ENCODE data around the gene GHRHR.

GHRHR gene

DNA sequence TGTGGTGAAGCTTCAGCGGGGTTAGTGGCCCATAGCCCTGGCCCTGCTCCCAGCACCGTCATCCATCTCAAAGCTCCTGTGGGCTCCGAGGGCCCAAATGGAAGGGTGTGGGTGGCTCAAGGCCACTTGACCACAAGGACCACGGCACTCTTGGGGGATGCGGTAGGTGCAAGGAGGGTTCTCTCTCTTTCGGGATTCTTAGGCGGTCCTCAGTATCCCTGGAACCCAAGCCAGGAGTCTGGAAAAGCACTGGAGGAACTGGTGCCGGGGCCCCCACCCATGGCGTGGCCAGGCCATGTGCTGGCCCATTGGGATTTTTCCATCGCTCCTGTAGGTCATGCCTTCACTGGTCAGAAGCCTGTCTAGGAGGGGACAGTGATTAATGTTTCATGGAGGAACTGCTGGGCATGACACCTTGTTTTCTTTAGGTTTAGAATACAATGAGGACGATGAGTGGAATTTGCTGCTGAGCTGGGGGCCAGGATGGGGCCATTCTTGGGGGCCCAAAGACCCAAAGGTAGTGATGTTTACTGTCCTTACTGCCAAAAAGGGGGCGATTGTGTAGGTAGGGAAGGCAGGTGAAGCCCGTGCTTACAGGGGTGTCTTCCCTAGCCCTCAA, 35.4 kb upstream of the GHRHR start:
- DNase-seq (ENCODE audit: low spot score): no peak

DNA sequence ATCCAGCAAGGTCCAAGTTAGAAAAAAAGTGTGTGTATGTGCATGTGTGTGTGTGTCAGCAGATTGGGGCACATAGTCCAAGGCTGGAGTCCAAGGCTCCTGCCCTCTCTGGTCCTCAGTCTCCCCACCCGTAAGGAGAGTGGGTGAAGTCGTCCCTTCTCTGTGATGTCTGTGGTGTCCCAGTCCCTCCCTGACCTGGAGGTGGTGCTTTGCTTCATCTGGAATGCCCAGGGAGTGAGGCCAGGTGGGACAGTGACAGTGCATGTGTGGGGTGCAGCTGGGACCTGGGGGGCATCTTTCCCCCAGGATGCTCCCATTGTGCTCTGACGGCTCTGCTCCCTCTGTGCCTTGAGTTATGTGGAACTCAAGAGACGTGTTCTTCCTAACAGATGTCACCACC, 34.1 kb upstream of the GHRHR start:
- no peak for DNase-seq (ENCODE audit: low spot score)

DNA sequence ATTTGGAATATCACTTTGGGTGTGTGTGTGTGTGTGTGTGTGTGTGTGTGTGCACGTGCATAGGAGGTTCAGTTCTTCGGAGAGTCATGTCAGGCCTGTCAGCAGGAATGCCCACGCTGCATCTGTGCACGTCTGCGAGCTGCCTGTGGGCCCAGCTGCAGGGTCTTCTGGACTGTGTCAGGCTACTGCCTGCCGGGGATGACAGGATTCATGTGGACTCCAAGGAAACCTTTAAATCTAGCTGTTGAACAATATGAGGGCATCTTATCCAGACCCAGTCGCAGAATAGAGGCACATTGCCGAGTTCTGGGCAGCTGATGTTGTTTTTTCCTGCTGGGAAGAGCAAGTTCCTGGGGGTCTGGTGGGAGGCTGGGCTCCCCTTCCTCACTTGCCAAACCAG, 33.1 kb upstream of the GHRHR start:
- no peak for DNase-seq (ENCODE audit: low spot score)

DNA sequence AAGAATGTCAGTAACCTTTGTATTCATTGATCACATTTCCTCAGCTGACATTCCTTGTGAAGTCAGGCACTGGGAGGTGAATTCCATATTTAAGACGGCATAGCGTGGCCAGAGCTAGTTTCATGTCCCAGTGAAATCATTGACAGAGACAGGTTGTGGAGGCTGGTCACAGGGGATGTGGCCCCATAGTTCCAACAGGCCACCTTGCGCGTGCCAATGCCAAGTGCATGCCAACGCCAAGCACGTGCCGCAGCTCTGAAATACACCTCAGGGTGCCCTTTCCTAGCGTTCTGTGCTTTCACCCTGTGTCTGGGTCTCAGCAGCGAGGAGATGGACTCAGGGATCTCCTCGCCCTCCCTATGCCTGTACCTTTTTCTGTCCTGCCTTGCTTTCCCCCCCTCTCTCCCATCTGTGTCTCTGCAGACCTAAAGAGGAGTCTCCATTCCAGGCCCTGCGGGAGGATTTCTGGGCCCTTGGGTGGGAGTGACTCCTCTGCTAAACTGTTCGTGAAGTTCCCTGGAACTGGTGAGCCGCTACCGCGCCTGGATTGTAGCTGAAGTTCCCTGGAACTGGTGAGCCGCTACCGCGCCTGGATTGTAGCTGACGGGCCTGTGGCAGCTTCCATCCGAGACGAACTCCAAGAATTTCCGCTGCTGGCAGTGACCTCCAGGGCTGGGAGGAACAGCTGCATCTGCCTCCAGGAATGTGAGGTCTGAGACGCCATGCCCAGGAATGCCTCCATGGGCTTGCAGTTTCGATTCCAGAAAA, 32.4 kb upstream of the GHRHR start:
- DNase-seq (ENCODE audit: low spot score): no peak

DNA sequence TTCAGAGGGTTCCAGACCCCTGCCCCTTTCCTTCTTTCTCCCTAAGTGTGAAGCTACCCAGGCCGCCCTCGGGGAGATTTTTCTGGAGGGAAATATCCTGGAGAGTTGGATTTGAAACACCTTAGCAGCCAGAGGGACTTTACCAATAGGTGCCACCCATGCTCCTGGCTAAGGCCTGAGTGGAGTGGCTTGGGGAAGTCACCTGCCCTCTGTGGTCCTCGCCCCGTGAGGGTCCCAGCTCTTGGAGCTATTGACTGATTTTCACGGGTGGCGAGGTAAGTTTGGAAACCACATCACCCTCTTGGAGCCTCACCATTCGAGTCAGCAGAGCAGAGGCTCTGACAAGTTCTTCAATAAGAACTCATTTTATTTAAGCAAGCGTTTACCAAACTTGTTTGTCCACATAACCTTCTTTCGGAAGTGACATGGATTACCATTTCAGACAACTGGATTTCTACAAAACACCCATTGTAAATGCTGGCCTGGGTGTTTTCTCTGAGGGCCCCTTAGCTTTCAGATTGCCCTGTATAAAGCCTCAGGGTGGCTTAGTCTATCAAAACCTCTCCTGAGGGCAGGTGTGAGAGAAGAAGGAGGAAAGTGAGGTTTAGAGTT, 31.7 kb upstream of the GHRHR start:
- no peak for DNase-seq (ENCODE audit: low spot score)

DNA sequence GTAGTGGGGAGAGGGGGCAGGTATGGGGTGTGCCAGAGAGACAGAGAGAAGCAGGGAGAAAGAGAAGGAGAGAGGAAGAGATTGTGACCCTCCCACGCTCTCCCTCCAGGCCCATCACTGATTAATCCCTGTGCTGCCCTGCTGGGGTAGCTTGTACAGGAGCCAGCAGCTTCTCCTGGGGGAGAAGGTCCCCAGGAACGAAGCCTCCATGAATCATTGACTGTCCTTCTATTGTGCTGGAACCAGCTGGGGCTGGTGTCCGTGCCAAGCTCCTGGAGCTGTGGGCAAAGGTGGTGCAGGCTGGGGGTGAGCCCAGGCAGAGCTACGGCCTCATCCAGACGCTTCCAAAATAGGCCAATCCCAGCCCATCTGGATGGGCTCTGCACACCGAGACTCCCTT, 31.2 kb upstream of the GHRHR start:
- no peak for DNase-seq (ENCODE audit: low spot score)

DNA sequence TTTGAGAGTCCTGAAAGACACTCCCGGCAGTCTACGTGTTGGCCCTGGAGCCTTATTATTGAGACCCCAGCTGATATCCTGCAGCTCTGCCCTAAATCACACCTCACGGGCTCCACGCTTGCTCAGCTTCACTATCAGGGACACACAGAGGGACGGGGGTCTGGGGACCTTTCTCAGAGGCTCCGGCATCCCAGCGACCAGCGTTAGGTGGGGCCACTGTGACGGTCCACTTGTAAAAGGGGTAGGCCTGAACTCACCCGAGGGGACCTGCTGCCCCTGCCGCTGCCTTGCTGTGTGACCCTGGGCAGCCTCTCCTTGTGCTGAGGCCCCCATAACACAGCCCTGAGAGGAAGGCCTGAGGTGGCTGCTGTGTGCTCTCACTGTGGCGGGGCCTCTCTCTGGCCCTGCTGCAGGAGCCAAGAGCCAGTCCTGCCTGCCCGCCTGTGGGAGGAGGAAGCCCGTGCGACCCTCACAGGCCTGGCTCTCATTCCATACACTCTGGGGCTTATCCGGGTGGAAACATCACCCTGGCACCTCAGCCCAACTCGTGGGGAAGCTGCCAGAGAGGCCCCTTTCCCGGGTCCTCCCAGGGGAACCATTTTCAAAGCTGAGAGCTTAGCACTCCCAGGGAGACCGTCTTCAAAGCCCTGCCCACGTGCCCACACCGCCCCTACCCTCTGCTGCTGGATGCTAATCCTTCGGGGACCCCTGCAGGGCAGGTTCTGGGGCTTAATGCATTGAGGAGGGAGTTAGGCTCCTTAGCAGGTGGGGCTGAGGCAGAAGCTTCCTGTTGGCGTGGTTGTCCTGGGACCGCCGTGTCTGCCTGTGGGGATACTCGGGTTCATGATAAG, 30.4 kb upstream of the GHRHR start:
- no peak for DNase-seq (ENCODE audit: low spot score)

DNA sequence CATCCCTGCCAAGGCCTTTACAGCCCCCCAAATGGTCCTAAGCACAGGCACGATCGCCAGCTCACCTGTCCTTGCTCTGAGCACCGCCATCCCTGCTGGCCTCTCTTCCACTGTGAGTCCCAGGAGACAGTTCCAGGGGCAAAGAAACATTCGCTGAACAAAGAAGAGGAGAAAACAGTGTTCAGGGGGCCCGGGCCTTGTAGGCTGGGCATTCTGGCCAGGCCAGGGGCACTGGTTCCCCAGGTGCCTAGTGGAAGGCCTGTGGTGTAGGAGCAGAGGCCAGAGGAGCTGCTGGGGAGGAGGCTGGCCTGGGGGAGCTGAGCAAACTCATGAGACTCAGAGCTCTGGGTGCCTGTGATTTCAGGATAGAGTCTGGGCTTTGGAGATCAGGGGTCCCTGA, 29.5 kb upstream of the GHRHR start:
- no peak for DNase-seq (ENCODE audit: low spot score)

DNA sequence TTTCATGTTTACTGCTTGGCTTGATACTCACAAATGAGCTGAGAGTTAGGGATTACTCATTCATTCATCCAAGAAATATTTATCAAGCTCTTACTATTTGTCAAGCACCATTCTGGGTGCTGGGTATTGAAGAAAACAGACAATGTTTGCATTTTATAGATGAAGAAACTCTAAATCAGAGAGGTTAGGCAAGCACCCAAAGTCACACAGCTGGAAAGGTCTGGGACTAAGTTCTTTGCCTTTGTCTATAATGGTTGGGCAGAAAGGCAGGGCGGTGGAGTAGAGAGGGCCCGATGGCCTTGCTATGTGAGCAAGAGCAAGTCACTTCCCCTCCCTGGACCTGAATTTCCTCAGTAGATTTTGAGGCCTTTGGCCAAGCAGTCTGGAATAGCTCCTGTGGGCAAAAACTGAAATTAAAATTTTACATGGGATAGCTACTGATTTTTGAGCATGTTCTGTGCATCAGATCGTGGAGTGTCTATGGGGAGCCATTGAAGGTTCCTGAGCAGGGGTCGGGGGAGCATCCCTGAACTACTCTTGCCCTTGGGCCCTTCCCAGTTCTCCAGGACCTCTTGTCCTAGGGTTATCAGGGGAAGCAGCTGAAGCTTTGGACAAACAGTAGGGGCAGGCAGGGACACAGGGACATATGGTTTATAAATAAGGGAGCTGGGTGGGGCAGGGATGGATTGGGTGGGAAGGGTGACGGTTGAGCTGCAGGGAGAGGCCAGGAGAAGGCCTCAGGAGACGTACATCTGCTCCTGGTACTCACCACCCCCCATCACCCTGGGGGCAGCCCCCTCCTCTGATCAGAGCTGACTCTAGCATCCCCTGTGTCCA, 28.8 kb upstream of the GHRHR start:
- DNase-seq (ENCODE audit: low spot score): no peak

DNA sequence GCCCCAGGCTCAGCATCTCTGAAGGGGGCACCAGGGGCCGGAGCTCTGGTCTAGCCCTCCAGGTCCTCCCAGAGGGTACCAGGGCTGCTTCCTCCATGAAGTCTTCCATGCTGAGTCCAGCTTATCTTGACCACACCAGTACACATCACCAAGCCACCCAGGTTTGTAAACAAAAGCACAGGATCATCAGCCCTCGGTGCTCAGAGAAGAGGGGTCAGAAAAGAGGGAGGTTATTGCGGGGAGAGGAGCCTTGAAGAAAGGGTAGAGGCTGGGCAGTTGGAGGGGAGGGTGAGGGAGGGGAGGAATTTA, 28.2 kb upstream of the GHRHR start:
- DNase-seq (ENCODE audit: low spot score): no peak

DNA sequence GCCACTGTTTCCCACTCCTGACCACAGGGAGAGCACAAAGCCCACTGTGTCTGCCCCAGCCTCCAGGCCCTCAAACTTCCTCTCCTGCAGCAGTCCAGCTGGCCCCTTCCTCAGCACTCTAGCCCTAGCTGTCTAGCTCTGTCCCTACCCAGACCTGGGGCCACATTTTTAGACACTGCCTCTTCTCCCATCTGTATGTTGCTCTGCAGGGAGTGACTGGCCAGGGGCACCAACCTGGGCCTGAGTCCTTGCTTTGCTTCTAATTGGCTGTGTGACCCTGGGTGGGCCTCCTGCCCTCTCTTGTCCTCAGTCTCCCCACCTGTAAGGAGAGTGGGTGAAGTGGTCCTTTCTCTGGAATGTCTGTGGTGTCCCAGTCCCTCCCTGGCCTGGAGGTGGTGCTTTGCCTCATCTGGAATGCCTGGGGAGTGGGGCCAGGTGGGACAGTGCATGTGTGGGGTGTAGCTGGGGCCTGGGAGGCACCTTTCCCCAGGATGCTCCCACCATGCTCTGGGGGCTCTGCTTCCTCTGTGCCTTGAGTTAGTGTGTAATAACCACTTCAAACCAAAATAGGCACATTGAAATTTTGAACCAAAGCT, 27.0 kb upstream of the GHRHR start:
- DNase-seq (ENCODE audit: low spot score): no peak

DNA sequence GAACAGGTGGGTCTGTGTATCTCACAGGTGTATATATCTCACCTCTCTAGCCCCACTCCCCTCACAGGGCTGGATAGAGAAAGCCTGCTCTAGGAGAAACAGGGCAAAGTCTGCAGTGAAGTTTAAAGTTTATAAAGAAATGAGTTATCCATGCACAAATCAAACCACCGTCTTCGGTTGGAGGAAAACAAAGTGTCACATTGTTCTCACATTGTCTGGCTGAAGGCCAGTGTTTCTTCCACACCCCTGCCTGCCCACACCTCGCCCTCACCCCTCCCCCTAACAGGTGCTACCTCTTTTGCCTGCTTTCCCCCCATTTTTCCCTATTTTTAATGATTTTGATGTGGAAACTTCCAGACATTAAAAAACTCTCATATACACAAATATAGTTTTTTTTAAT, 26.3 kb upstream of the GHRHR start:
- DNase-seq (ENCODE audit: low spot score): peak; percentile 26

DNA sequence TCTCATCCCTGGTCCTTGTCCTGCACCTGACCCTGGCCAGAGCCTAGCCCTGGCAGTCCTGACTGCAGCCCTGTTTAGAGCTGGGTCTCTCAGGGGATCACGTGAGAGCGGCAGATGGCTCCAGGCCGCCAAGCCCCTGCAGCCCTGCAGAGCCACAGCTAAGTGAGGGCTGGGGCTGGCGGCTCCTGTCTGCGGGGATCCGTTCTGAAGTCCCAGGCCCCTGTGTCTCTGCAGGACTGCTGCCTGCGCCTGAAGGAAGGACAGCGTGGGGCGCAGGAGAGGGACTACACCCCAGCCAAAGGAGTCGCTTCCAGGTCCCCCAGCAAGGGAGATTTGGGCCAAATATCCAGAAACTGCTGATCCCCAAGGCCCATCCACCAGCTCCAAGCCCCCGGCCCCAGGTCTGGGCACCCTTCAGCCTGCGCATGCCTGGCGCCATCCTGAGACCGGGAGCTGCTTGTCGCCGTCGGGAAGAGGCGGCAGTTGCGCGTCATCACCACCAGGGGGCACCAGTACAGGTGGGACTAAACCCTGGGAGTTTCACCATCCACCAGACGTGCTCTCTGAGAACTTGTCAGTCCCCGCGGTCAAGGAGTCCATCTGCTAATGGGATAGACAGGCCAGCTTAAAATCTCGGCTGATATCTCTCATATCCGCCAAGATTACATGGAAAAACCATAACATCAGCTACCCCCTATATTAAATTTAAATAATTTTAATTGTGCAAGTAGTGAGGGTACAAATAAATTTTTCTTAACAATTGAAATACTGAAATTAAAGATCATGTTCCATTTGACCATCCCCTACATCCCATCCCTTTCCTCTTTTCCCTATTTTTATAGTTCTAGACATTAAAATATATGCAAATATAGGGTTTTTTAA, 25.1 kb upstream of the GHRHR start:
- peak; percentile 88 for DNase-seq (ENCODE audit: low spot score)

DNA sequence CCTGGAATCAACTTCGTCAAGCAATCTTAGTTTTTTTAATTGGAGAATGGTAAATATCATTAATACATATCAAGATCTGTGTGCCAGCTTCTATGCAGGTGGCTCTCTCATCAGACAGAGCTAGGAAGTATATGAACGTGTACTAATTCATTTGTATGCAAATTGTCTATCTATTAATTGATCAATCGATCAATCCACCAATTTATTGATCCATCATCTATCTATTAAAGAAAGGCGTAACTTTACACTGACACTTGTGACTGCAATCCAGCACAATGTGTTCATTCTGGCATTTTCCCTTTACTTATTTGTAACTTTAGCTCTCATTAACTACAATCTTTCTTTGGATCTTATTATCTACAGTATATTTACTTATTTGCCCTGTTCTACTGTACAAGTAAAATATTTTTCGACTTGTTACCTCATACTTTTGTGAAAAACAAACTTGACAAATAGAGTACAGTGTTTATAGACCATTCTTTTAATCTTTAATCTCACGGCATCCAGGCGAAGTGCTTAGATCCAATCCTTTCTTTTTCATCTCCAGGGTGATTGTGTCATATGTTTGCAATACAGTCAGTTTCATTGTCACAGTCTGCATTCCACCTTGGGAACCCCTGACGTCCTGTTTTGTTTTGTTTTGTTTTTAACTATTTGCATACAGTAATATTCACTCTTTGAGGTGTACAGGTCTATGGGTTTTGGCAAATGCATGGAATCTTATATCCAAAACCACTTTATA, 22.0 kb upstream of the GHRHR start:
- DNase-seq (ENCODE audit: low spot score): peak; percentile 28

DNA sequence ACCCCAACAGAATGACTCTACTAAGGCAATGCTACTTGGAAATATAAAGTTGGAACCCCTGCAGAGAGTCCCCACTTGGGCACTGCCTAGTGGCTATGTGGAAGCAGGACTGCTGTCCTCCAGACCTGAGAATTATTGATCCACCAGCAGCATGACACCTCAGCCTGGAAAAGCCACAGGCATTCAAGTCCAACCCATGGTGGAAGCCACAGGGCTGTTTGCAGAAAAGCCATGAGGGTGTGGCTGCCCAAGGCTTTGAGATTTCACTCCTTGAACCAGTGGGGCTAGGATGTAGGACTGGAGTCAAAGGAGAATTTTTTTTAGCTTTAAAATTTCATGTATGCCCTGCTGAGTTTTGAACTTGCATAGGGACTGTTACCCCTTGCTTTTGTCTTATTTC, 13.6 kb upstream of the GHRHR start:
- peak; percentile 15 for DNase-seq (ENCODE audit: low spot score)

DNA sequence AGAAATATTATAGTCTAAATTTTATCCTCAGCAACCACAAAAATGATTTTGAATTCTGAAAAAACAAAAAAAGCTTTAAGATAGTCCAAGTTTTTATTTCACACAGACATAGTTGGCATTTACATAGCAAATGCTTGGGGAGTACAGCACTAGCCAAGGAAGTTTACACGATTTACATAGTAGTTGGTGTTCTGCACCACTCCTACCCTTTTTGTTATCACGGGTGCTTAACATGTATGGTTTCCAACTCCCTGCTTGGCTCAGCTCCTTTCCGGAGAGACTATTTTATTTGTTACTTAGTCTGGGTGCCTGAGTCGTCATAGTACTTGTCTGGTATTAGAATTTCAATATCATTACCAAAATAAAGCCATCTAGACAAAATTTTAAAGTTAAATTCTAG, 8.8 kb upstream of the GHRHR start:
- DNase-seq (ENCODE audit: low spot score): no peak

DNA sequence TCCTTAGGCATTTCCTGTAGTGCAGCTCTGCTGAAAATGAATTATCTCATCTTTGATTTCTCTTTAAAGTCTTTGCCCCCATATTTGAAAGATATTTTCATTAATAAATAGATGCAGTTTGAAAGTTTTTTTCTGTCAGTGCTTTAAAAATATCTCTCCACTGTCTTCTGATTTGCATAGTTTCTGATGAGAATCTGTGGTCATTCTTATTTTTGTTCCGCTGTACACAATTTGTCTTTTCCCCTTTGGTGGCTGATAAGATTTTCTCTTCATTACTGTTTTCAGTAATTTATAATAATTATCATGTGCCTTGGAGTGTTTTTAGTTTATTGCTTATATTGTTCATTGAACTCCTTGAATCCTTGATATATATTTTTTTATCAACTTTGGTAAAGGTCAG, 7.0 kb upstream of the GHRHR start:
- no peak for DNase-seq (ENCODE audit: low spot score)

DNA sequence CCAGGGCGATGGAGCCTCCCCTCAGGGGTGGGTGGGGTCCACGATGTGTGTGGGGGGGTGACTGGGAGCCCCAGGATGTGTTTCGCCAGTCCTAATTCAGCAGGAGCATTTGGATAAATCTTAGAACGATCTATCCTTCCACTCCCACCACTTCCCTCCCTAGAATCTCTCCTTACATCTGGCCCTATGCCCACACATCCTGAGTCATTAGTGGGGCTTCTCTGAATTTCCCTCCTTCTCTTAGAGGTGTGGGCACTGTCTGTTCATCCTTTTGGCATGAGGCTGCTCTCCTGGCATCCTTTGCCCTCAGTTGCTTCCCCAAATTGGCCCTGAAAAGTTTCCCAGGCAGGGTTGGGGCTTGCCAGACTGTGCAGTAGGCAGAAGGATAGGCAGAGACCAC, 1.6 kb downstream of the GHRHR start:
- DNase-seq (ENCODE audit: low spot score): no peak

DNA sequence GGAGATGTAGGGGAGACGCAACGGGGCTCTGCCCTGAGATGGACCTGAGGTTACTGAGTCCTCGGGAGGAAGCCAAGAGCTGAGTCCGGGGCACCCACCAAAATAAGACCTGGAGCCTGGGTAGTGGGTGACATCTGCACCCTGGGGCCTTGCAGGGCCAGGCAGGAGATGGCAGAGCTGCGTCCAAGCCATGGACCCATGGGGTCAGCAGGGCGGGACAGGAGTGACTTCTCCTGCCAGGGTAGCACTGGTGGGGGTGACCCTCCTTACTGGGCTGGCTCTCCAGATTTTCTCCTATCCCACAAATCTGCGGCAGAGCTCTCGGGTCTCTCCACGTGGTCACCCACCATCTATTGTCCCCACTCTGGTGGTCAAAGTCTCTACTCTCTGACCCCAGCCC, 2.1 kb downstream of the GHRHR start:
- DNase-seq (ENCODE audit: low spot score): no peak

DNA sequence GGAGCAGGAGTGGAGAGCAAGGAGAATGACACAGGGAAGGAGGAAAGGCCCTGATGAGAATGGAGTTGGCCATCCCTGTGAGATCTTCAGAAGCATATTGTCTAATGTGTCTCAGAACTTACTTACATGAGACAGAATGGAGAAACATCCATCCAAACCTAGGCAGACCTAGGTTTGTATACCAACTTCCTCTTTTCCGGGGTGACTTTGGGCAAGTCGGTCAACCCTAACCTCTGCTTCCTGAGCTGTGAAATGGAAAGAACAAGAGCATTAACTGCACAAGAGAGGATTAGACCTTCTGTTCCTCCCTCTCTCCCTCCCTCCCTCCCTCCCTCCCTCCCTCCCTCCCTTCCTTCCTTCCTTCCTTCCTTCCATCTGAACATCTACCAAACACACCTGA, 4.5 kb downstream of the GHRHR start:
- DNase-seq (ENCODE audit: low spot score): no peak

Measured in LoVo (cell line).